HEK293 (cell line): ENCODE measurements around the gene TMPRSS5.

Experiments
- ZBTB7A ChIP-seq: fragments of 450-650 bp; formaldehyde crosslinking; IDR thresholded peaks from 2 replicates; pipeline ENCODE4 v1.5.1; 2016; ENCODE audit warnings: low read depth, missing biosample characterization, missing genetic modification characterization
- ZNF169 ChIP-seq: fragments of 450-650 bp; formaldehyde crosslinking; IDR thresholded peaks from 2 replicates; pipeline ENCODE4 v1.5.1; 2016; ENCODE audit warnings: missing biosample characterization, missing genetic modification characterization
- ZNF221 ChIP-seq: fragments of 450-650 bp; formaldehyde crosslinking; IDR thresholded peaks from 2 replicates; pipeline ENCODE4 v1.5.1; 2017; ENCODE audit warnings: missing biosample characterization, missing genetic modification characterization, borderline replicate concordance
- ZNF548 ChIP-seq: fragments of 450-650 bp; formaldehyde crosslinking; IDR thresholded peaks from 2 replicates; pipeline ENCODE4 v1.5.1; 2016; ENCODE audit warnings: missing biosample characterization, missing genetic modification characterization
- ZNF555 ChIP-seq: fragments of 450-650 bp; formaldehyde crosslinking; conservative IDR thresholded peaks from 2 replicates; pipeline ENCODE4 v1.5.1; 2017; ENCODE audit warnings: missing biosample characterization, mild to moderate bottlenecking, missing genetic modification characterization, inconsistent platforms
- ZNF664 ChIP-seq: fragments of 450-650 bp; formaldehyde crosslinking; IDR thresholded peaks from 2 replicates; pipeline ENCODE4 v1.5.1; 2016; ENCODE audit warnings: missing biosample characterization, missing genetic modification characterization
- ZNF843 ChIP-seq: fragments of 450-650 bp; formaldehyde crosslinking; IDR thresholded peaks from 2 replicates; pipeline ENCODE4 v1.5.1; 2016; ENCODE audit warnings: missing biosample characterization, missing genetic modification characterization
- TF ChIP-seq, protein P1 (sequence below): fragments of 450-650 bp; formaldehyde crosslinking; IDR thresholded peaks from 2 replicates; pipeline ENCODE4 v1.5.1; 2016; ENCODE audit warnings: missing biosample characterization, missing genetic modification characterization
- TF ChIP-seq, protein P2 (sequence below): fragments of 450-650 bp; IDR thresholded peaks from 2 replicates; pipeline ENCODE4 v1.5.1; 2018; ENCODE audit warnings: missing biosample characterization, missing genetic modification characterization
- TF ChIP-seq, protein P3 (sequence below): fragments of 450-650 bp; formaldehyde crosslinking; IDR thresholded peaks from 2 replicates; pipeline ENCODE4 v1.5.1; 2016; ENCODE audit warnings: missing biosample characterization, missing genetic modification characterization
- TF ChIP-seq, protein P4 (sequence below): fragments of 450-650 bp; formaldehyde crosslinking; conservative IDR thresholded peaks from 2 replicates; pipeline ENCODE4 v1.5.1; 2016; ENCODE audit warnings: low read depth, missing biosample characterization, missing genetic modification characterization
- TF ChIP-seq, protein P5 (sequence below): fragments of 450-650 bp; formaldehyde crosslinking; IDR thresholded peaks from 2 replicates; pipeline ENCODE4 v1.5.1; 2017; ENCODE audit warnings: missing biosample characterization, mild to moderate bottlenecking, missing genetic modification characterization, moderate library complexity
- TF ChIP-seq, protein P6 (sequence below): fragments of 450-650 bp; formaldehyde crosslinking; IDR thresholded peaks from 2 replicates; pipeline ENCODE4 v1.5.1; 2016; ENCODE audit warnings: missing biosample characterization, missing genetic modification characterization
- TF ChIP-seq, protein P7 (sequence below): fragments of 450-650 bp; formaldehyde crosslinking; IDR thresholded peaks from 2 replicates; pipeline ENCODE4 v1.5.1; 2017; ENCODE audit warnings: missing biosample characterization, missing genetic modification characterization

Gene TMPRSS5

DNA sequence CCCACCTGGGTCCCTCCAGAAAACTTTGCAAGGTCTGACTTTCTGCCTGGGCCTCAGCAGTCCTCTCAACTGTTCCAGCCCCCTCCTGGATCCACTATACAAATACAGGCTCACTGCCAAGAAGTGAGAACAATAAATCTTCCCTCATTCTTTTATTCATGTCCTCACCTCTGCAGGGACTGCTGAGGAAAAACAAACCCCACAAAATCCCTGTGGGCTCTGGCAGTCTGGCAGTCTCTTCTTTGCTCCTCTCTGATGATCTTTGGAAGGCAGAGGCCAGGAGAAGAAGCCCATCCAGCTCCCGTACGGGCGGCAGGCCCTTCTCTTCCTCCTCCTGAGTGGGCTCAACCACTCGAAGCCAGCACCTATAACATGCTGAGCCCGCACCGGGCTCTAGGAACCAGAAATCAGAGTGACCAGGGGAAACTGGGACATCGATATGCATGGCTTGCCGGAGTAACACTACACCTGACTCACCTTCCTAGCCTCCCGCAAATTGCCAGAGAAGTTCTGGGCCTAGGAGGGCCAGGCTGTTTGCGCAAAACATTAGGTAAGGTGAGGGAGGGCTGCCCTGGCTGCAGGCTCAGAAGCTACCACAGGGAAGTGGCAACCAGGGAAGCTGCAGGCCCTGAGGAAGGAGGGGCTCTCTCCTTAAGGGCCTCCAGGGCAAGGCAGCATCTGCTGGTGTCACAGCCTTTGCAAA lies 24.2 kb downstream of the TMPRSS5 start (continued):
- TF ChIP-seq, protein P1, sequence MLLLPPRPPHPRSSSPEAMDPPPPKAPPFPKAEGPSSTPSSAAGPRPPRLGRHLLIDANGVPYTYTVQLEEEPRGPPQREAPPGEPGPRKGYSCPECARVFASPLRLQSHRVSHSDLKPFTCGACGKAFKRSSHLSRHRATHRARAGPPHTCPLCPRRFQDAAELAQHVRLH (tag by site-specific recombination): 0 out of 2 replicates have a peak, but pooled peaks have one; percentile 27
- TF ChIP-seq ZNF555 (tag by site-specific recombination) (no peak), ZNF169 (no peak), ZNF548 (no peak), ZNF221 (0 out of 2 replicates have a peak, but pooled peaks have one; percentile 24), ZBTB7A (no peak), ZNF843 (tag by site-specific recombination) (peak; percentile 94), ZNF664 (tag by site-specific recombination) (no peak)
- TF ChIP-seq, protein P2, sequence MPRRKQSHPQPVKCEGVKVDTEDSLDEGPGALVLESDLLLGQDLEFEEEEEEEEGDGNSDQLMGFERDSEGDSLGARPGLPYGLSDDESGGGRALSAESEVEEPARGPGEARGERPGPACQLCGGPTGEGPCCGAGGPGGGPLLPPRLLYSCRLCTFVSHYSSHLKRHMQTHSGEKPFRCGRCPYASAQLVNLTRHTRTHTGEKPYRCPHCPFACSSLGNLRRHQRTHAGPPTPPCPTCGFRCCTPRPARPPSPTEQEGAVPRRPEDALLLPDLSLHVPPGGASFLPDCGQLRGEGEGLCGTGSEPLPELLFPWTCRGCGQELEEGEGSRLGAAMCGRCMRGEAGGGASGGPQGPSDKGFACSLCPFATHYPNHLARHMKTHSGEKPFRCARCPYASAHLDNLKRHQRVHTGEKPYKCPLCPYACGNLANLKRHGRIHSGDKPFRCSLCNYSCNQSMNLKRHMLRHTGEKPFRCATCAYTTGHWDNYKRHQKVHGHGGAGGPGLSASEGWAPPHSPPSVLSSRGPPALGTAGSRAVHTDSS (tag by site-specific recombination): no peak
- TF ChIP-seq, protein P3, sequence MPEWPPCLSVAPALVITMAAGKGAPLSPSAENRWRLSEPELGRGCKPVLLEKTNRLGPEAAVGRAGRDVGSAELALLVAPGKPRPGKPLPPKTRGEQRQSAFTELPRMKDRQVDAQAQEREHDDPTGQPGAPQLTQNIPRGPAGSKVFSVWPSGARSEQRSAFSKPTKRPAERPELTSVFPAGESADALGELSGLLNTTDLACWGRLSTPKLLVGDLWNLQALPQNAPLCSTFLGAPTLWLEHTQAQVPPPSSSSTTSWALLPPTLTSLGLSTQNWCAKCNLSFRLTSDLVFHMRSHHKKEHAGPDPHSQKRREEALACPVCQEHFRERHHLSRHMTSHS (tag by site-specific recombination): 0 out of 2 replicates have a peak, but pooled peaks have one; percentile 57
- TF ChIP-seq, protein P4, sequence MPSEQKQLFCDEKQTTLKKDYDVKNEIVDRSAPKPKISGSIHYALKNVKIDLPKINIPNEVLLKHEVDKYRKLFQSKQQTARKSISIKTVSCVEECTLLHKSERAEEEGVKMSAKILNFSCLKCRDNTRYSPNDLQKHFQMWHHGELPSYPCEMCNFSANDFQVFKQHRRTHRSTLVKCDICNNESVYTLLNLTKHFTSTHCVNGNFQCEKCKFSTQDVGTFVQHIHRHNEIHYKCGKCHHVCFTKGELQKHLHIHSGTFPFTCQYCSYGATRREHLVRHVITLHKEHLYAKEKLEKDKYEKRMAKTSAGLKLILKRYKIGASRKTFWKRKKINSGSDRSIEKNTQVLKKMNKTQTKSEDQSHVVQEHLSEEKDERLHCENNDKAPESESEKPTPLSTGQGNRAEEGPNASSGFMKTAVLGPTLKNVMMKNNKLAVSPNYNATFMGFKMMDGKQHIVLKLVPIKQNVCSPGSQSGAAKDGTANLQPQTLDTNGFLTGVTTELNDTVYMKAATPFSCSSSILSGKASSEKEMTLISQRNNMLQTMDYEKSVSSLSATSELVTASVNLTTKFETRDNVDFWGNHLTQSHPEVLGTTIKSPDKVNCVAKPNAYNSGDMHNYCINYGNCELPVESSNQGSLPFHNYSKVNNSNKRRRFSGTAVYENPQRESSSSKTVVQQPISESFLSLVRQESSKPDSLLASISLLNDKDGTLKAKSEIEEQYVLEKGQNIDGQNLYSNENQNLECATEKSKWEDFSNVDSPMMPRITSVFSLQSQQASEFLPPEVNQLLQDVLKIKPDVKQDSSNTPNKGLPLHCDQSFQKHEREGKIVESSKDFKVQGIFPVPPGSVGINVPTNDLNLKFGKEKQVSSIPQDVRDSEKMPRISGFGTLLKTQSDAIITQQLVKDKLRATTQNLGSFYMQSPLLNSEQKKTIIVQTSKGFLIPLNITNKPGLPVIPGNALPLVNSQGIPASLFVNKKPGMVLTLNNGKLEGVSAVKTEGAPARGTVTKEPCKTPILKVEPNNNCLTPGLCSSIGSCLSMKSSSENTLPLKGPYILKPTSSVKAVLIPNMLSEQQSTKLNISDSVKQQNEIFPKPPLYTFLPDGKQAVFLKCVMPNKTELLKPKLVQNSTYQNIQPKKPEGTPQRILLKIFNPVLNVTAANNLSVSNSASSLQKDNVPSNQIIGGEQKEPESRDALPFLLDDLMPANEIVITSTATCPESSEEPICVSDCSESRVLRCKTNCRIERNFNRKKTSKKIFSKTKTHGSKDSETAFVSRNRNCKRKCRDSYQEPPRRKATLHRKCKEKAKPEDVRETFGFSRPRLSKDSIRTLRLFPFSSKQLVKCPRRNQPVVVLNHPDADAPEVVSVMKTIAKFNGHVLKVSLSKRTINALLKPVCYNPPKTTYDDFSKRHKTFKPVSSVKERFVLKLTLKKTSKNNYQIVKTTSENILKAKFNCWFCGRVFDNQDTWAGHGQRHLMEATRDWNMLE (tag by site-specific recombination): no peak
- TF ChIP-seq, protein P5, sequence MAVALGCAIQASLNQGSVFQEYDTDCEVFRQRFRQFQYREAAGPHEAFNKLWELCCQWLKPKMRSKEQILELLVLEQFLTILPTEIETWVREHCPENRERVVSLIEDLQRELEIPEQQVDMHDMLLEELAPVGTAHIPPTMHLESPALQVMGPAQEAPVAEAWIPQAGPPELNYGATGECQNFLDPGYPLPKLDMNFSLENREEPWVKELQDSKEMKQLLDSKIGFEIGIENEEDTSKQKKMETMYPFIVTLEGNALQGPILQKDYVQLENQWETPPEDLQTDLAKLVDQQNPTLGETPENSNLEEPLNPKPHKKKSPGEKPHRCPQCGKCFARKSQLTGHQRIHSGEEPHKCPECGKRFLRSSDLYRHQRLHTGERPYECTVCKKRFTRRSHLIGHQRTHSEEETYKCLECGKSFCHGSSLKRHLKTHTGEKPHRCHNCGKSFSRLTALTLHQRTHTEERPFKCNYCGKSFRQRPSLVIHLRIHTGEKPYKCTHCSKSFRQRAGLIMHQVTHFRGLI: peak; percentile 89
- TF ChIP-seq, protein P6, sequence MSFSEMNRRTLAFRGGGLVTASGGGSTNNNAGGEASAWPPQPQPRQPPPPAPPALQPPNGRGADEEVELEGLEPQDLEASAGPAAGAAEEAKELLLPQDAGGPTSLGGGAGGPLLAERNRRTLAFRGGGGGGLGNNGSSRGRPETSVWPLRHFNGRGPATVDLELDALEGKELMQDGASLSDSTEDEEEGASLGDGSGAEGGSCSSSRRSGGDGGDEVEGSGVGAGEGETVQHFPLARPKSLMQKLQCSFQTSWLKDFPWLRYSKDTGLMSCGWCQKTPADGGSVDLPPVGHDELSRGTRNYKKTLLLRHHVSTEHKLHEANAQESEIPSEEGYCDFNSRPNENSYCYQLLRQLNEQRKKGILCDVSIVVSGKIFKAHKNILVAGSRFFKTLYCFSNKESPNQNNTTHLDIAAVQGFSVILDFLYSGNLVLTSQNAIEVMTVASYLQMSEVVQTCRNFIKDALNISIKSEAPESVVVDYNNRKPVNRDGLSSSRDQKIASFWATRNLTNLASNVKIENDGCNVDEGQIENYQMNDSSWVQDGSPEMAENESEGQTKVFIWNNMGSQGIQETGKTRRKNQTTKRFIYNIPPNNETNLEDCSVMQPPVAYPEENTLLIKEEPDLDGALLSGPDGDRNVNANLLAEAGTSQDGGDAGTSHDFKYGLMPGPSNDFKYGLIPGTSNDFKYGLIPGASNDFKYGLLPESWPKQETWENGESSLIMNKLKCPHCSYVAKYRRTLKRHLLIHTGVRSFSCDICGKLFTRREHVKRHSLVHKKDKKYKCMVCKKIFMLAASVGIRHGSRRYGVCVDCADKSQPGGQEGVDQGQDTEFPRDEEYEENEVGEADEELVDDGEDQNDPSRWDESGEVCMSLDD (tag by site-specific recombination): no peak
- TF ChIP-seq, protein P7, sequence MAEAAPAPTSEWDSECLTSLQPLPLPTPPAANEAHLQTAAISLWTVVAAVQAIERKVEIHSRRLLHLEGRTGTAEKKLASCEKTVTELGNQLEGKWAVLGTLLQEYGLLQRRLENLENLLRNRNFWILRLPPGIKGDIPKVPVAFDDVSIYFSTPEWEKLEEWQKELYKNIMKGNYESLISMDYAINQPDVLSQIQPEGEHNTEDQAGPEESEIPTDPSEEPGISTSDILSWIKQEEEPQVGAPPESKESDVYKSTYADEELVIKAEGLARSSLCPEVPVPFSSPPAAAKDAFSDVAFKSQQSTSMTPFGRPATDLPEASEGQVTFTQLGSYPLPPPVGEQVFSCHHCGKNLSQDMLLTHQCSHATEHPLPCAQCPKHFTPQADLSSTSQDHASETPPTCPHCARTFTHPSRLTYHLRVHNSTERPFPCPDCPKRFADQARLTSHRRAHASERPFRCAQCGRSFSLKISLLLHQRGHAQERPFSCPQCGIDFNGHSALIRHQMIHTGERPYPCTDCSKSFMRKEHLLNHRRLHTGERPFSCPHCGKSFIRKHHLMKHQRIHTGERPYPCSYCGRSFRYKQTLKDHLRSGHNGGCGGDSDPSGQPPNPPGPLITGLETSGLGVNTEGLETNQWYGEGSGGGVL (tag by site-specific recombination): peak; percentile 63
